ENCODE results near the gene SPATA32.

DNA sequence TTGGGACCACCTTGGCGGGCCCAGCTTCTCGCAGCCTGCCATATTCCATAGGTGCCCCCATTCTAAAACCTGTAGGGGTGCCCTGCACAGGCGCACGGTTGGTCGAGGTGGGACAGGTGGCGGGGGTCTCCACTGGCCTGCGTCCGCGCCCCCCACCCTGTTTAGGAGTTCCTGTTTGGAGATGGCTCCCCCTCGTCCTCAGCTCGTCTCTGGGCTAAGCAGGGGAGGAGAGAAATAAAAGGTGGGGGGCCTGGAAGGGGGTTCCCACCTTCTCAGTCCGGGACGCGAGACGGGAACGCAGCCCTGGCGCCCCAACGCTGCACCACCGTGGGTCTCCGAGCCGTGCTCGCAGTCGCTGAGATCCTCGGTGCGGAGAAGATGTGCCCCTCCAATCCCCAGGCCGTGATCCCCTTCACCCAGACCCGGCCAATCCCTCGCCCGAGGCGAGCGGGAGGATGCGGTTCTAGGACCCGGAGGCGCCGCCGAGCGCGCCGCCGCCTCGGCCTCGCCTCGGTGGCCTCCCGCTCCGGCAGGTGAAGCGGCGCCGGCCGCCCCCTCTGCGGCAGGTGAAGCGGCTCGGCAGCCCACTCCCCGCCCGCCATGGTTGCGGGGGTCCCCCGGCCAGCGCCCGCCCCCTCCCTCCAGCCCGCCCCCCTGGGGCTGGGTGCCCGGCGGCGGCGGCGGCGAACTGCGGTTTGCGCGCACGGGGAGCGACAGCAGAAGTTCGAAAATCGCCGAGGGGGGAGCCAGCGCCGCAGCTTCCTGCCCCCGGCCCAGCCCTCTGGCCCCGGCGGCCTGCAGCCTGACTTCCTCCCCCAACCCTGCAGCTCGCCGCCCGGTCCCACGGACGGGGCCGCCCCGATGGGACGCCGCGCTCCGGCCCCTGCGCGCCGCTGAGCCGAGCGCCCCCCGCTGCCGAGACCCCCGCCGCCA is 40.5 kb downstream of the SPATA32 start, which contains the start of gene FMNL1:
- TF ChIP-seq, protein P1, sequence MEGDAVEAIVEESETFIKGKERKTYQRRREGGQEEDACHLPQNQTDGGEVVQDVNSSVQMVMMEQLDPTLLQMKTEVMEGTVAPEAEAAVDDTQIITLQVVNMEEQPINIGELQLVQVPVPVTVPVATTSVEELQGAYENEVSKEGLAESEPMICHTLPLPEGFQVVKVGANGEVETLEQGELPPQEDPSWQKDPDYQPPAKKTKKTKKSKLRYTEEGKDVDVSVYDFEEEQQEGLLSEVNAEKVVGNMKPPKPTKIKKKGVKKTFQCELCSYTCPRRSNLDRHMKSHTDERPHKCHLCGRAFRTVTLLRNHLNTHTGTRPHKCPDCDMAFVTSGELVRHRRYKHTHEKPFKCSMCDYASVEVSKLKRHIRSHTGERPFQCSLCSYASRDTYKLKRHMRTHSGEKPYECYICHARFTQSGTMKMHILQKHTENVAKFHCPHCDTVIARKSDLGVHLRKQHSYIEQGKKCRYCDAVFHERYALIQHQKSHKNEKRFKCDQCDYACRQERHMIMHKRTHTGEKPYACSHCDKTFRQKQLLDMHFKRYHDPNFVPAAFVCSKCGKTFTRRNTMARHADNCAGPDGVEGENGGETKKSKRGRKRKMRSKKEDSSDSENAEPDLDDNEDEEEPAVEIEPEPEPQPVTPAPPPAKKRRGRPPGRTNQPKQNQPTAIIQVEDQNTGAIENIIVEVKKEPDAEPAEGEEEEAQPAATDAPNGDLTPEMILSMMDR (IDR thresholded peaks at IDR 0.05), result no peak
- no peak for TF ChIP-seq POLR2A (IDR thresholded peaks at IDR 0.05)
